AG09319 (cell line): Measurements from ENCODE around the gene PASK.

ENCODE experiments used
- DNase-seq: peaks from one replicate; pipeline ENCODE4 v3.0.0-alpha.2; 2010; ENCODE audit warnings: low read depth; ENCODE audit errors: extremely low read depth
- CTCF ChIP-seq: IDR thresholded peaks from 2 replicates; pipeline ENCODE4 v1.5.1; 2011; ENCODE audit warnings: low read depth, mild to moderate bottlenecking, inconsistent platforms, low read length, moderate library complexity

Gene PASK

GRCh38 chr2:241131531-241131930 lies 17.7 kb downstream of the PASK start:
- DNase-seq, result no peak
- TF ChIP-seq CTCF, result no peak

- no peak for DNase-seq
- TF ChIP-seq CTCF, result no peak
Measured at GRCh38 chr2:241130316-241130715, 19.0 kb downstream of the PASK start.

DNA sequence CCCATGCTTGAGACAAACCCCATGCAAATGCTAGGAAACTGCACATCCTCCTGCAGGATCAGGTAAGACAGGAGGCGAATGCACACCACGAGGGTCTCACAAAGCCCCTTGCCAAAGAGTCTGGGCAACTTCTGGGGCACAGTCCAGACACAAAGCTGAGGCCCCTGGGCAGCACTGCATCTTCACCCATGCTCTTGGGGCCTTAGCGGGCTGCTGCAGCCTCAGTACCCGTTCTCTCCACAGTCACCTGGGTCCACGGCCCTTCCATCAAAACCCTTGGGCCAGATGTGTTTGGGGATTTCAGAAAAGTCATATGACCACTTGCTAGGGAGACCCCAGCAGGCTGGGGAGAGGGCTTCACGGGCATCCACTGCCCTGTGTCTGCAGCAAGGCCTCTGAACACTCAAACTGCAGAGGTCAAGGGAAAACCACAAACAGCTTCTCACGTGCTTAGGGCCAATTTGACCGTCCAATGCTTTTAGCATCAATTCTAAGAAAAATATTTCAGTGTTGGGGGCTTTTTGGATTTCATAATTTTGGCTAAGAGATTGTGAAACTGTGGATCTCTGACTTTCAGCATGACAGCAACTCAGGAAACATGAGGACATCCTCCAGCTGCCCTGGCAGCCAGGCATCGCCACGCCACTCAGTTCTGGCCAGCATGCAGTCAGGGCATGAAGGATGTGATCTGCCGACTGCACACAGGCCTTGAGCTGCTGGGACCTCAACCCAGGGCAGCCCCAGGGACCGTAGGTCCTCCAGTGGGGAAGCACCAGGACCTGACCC lies 20.0 kb downstream of the PASK start:
- DNase-seq, result no peak
- TF ChIP-seq CTCF, result no peak

GRCh38 chr2:241128266-241128665 lies 21.0 kb downstream of the PASK start:
- no peak for DNase-seq
- no peak for TF ChIP-seq CTCF

- no peak for DNase-seq
- TF ChIP-seq CTCF, result no peak
Measured at GRCh38 chr2:241126771-241127202, 22.5 kb downstream of the PASK start.

GRCh38 chr2:241126201-241126611 lies 23.1 kb downstream of the PASK start:
- TF ChIP-seq CTCF, result no peak
- no peak for DNase-seq

GRCh38 chr2:241125626-241126025 lies 23.6 kb downstream of the PASK start:
- no peak for DNase-seq
- TF ChIP-seq CTCF, result no peak
